Gastrocnemius medialis (tissue), 4 donors: ENCODE results near the gene ROBO1.

ENCODE experiments used
- POLR2A ChIP-seq, 2 donors: fragments of 450-650 bp; IDR thresholded peaks; one replicate each; pipeline ENCODE4 v1.6.1; 2017; ENCODE audit warnings: antibody characterized with exemption in 2 of 2, mild to moderate bottlenecking in 2 of 2, moderate library complexity in 2 of 2
- TF ChIP-seq, protein P1 (sequence below), 5 experiments: fragments of 450-650 bp in 3 of 5; fragments of 200-600 bp in 2 of 5; sonication (generic) in 2 of 5; IDR thresholded peaks in 4 of 5; conservative IDR thresholded peaks in 1 of 5; 1 replicate in 4 of 5; 2 replicates in 1 of 5; pipeline ENCODE4 v1.5.1; 2016 to 2019; ENCODE audit warnings: antibody characterized with exemption in 5 of 5, mild to moderate bottlenecking in 3 of 5, moderate library complexity in 3 of 5

DNA sequence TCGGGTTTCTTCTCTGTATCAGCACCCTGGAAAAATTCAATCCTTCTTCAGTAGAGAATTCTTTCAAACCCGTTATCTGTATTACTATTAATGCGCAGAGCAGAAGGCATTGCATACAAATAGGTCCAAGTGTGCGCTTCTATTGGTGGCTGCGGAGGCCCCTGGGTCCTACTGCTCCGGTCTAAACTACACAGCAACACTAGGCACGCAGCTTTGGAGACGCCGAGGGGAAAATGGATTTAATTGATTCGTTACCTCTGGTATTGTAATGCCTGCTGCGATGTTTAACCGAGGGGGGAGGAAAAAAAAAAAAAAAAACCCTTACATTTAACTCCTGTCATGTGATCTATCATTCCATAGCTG lies at the start of gene ROBO1:
- no peak for TF ChIP-seq POLR2A (IDR thresholded peaks at IDR 0.05)
- TF ChIP-seq, protein P1, sequence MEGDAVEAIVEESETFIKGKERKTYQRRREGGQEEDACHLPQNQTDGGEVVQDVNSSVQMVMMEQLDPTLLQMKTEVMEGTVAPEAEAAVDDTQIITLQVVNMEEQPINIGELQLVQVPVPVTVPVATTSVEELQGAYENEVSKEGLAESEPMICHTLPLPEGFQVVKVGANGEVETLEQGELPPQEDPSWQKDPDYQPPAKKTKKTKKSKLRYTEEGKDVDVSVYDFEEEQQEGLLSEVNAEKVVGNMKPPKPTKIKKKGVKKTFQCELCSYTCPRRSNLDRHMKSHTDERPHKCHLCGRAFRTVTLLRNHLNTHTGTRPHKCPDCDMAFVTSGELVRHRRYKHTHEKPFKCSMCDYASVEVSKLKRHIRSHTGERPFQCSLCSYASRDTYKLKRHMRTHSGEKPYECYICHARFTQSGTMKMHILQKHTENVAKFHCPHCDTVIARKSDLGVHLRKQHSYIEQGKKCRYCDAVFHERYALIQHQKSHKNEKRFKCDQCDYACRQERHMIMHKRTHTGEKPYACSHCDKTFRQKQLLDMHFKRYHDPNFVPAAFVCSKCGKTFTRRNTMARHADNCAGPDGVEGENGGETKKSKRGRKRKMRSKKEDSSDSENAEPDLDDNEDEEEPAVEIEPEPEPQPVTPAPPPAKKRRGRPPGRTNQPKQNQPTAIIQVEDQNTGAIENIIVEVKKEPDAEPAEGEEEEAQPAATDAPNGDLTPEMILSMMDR (IDR thresholded peaks at IDR 0.05 in 4 of 5, conservative IDR thresholded peaks at IDR 0.05 in 1 of 5): no peak
